OCI-LY1 (cell line): ENCODE data around the gene LHX6.

Experiments used
- H2AFZ ChIP-seq: fragments of 200-600 bp; sonication (generic), shearing (Covaris generic); 2 replicates; pipeline ENCODE4 v1.6.0; 2014; ENCODE audit warnings: antibody characterized with exemption, mild to moderate bottlenecking, low read length
- H3F3A ChIP-seq: fragments of 200-600 bp; sonication (generic), shearing (Covaris generic); 2 replicates; pipeline ENCODE4 v1.6.0; 2014; ENCODE audit warnings: mild to moderate bottlenecking, antibody characterized with exemption, low read length, moderate library complexity; ENCODE audit not compliant: insufficient read depth
- H3K27ac ChIP-seq: fragments of 200-600 bp; sonication (generic); 2 replicates; pipeline ENCODE4 v1.5.1; 2014; ENCODE audit warnings: low read length, mixed run types, mild to moderate bottlenecking, low read depth; ENCODE audit not compliant: poor library complexity, severe bottlenecking
- H3K27me3 ChIP-seq: fragments of 200-600 bp; sonication (generic); 2 replicates; pipeline ENCODE4 v1.6.0; 2014; ENCODE audit warnings: antibody characterized with exemption, mild to moderate bottlenecking, low read length, moderate library complexity; ENCODE audit not compliant: insufficient read depth
- H3K36me3 ChIP-seq: fragments of 200-600 bp; sonication (generic); 2 replicates; pipeline ENCODE4 v1.6.1; 2014; ENCODE audit warnings: mild to moderate bottlenecking, antibody characterized with exemption, low read length, moderate library complexity, mixed read lengths; ENCODE audit not compliant: insufficient read depth
- H3K4me1 ChIP-seq: fragments of 200-600 bp; sonication (generic); 2 replicates; pipeline ENCODE4 v1.5.1; 2014; ENCODE audit warnings: mild to moderate bottlenecking, low read length, moderate library complexity; ENCODE audit not compliant: insufficient read depth, severe bottlenecking
- H3K4me2 ChIP-seq: fragments of 200-600 bp; sonication (generic), shearing (Covaris generic); 2 replicates; pipeline ENCODE4 v1.6.1; 2014; ENCODE audit warnings: low read length
- H3K4me3 ChIP-seq: fragments of 200-600 bp; sonication (generic); 2 replicates; pipeline ENCODE4 v1.5.1; 2014; ENCODE audit warnings: low read length, low read depth, mild to moderate bottlenecking, mixed read lengths; ENCODE audit not compliant: poor library complexity, severe bottlenecking
- H3K79me2 ChIP-seq: fragments of 200-600 bp; shearing (Covaris generic); 2 replicates; pipeline ENCODE4 v1.6.1; 2016; ENCODE audit warnings: mixed run types, low read length, mixed read lengths; ENCODE audit not compliant: insufficient read depth
- H3K9ac ChIP-seq: fragments of 200-600 bp; sonication (generic), shearing (Covaris generic); 2 replicates; pipeline ENCODE4 v1.6.1; 2014; ENCODE audit warnings: mild to moderate bottlenecking, low read length, mixed read lengths
- H3K9me2 ChIP-seq: fragments of 200-600 bp; sonication (generic), shearing (Covaris generic); 2 replicates; pipeline ENCODE4 v1.6.1; 2014; ENCODE audit warnings: low read depth, mild to moderate bottlenecking, low read length, mixed read lengths
- H3K9me3 ChIP-seq: fragments of 200-600 bp; shearing (Covaris generic); 2 replicates; pipeline ENCODE4 v1.6.1; 2014; ENCODE audit warnings: low read length, mixed read lengths
- H4K20me1 ChIP-seq: fragments of 200-600 bp; sonication (generic), shearing (Covaris generic); 2 replicates; pipeline ENCODE4 v1.6.0; 2016; ENCODE audit warnings: mild to moderate bottlenecking, low read length; ENCODE audit not compliant: insufficient read depth
- EZH2 ChIP-seq: fragments of 200-600 bp; sonication (generic), shearing (Covaris generic); IDR thresholded peaks from 2 replicates; pipeline ENCODE4 v1.8.0; 2017; ENCODE audit warnings: borderline replicate concordance, mixed run types, mild to moderate bottlenecking, antibody characterized with exemption, low read length, moderate library complexity, mixed read lengths
- TF ChIP-seq, protein P1 (sequence below): fragments of 200-600 bp; sonication (generic), shearing (Covaris generic); IDR thresholded peaks from 2 replicates; pipeline ENCODE4 v1.5.1; 2017; ENCODE audit warnings: mild to moderate bottlenecking, antibody characterized with exemption, low read length, moderate library complexity, mixed read lengths

Gene LHX6

DNA sequence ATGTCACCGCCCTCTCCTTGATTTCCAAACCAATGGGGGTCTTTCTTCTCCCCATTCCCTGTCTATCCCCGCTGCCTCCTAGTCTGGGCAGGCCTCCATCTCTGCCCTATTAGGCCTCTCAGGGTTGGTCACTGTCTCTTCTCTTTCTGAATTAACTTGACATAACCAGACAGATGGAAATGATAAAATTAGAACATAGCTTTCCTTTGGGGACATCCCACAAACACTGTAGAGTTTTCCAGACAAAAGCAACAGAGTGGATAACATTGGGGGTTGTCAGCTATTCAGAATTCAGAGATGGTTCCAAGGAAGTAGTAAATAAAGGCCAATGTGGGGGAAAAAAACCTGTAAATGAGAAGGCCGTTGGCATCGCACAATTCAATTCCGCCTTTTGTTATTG, 24.7 kb downstream of the LHX6 start:
- no peak overlapping the region for H3K4me3 ChIP-seq
- no peaks in the 10 kb centered on the region for H3F3A ChIP-seq
- H3K4me2 ChIP-seq = no peak overlapping the region
- H4K20me1 ChIP-seq = no peaks in the 10 kb centered on the region
- no peak overlapping the region for H2AFZ ChIP-seq
- no peak for TF ChIP-seq EZH2
- TF ChIP-seq, protein P1, sequence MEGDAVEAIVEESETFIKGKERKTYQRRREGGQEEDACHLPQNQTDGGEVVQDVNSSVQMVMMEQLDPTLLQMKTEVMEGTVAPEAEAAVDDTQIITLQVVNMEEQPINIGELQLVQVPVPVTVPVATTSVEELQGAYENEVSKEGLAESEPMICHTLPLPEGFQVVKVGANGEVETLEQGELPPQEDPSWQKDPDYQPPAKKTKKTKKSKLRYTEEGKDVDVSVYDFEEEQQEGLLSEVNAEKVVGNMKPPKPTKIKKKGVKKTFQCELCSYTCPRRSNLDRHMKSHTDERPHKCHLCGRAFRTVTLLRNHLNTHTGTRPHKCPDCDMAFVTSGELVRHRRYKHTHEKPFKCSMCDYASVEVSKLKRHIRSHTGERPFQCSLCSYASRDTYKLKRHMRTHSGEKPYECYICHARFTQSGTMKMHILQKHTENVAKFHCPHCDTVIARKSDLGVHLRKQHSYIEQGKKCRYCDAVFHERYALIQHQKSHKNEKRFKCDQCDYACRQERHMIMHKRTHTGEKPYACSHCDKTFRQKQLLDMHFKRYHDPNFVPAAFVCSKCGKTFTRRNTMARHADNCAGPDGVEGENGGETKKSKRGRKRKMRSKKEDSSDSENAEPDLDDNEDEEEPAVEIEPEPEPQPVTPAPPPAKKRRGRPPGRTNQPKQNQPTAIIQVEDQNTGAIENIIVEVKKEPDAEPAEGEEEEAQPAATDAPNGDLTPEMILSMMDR = no peak
- no peaks in the 10 kb centered on the region for H3K9me3 ChIP-seq
- H3K9me2 ChIP-seq = no peaks in the 10 kb centered on the region
- no peak overlapping the region for H3K27ac ChIP-seq
- H3K27me3 ChIP-seq = no peaks in the 10 kb centered on the region
- H3K79me2 ChIP-seq = no peaks in the 10 kb centered on the region
- H3K36me3 ChIP-seq = no peaks in the 10 kb centered on the region
- H3K4me1 ChIP-seq = no peaks in the 10 kb centered on the region
- no peak overlapping the region for H3K9ac ChIP-seq

DNA sequence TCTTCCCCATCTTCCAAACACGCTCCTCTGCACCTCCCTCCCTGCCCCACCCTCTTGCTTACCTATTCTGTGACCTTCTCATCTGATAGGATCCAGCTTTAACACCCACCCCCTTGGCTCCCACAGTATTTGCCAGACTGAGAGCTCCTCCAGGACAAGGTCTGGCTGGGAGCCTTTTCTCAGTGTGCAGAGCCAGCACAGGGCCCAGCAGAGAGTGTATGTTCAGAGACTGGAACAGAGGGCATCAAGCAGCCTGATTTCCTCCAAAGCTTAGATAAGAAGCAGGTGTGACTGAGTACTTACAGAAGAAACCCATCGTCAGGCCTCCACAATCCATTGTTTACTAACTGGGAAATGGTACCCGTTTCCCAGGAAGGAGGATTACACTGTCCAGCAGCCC, 26.6 kb downstream of the LHX6 start:
- no peak for TF ChIP-seq EZH2
- TF ChIP-seq, protein P1 = no peak
- no peak overlapping the region for H3K9ac ChIP-seq

DNA sequence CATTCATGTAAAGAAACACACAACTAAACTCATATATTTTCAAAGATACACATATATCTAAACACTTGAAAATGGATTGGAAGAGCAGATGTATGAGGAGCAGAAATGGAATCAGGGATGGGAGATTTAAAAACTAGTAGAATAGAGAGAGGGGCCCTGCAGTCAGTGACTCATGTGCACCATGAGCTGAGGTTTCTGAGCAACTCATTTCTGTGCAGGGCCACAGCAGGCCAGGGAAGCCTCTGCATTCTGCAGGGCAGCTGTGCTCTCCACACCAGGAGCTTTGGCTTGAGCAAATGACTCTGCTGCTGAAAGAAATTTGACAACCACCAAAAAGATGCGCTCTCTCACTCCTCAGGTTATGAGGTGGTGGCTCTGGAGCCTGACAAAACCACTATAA, 27.1 kb downstream of the LHX6 start:
- H3K9me2 ChIP-seq = no peaks in the 10 kb centered on the region
- H3K4me1 ChIP-seq = no peaks in the 10 kb centered on the region
- H3K4me3 ChIP-seq = no peak overlapping the region
- TF ChIP-seq EZH2 = no peak
- TF ChIP-seq, protein P1 = no peak
- H3K27ac ChIP-seq = no peak overlapping the region
- no peaks in the 10 kb centered on the region for H3K9me3 ChIP-seq
- H3K36me3 ChIP-seq = no peaks in the 10 kb centered on the region
- no peak overlapping the region for H2AFZ ChIP-seq
- H3K4me2 ChIP-seq = no peak overlapping the region
- H3K27me3 ChIP-seq = no peaks in the 10 kb centered on the region
- H4K20me1 ChIP-seq = no peaks in the 10 kb centered on the region
- H3F3A ChIP-seq = no peaks in the 10 kb centered on the region
- H3K79me2 ChIP-seq = no peaks in the 10 kb centered on the region
- H3K9ac ChIP-seq = no peak overlapping the region

More for the DNA sequence above, 26.6 kb downstream of the LHX6 start:
- Histone ChIP-seq H3K4me1 (no peaks in the 10 kb centered on the region), H3K9me3 (no peaks in the 10 kb centered on the region), H3K27me3 (no peaks in the 10 kb centered on the region), H3K4me2 (no peak overlapping the region), H3K79me2 (no peaks in the 10 kb centered on the region), H3F3A (no peaks in the 10 kb centered on the region), H2AFZ (no peak overlapping the region), H3K27ac (no peak overlapping the region), H3K36me3 (no peaks in the 10 kb centered on the region), H3K4me3 (no peak overlapping the region), H3K9me2 (no peaks in the 10 kb centered on the region), H4K20me1 (no peaks in the 10 kb centered on the region)
